Measurements from ENCODE around the gene SNX10.

DNA sequence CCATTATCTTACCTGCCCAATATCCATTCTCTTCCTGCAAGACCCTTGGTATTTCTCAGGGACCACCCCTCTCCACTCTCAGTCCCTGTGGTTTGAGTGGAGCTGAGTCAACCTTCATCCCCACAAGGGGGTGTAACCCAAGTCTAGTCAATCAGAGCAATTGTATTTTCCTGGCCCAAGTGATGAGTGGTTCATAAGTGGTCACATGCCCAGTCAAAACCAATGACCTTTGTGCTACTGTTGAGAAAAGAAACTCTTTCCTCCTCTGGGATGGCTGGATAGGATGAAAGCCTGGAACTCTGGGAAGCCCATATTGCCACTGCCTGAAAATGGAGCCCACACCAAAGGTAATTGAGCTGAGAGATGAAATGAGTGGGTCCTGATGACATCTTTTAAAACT is 93.6 kb downstream of the SNX10 start:
- TF ChIP-seq, protein P1, sequence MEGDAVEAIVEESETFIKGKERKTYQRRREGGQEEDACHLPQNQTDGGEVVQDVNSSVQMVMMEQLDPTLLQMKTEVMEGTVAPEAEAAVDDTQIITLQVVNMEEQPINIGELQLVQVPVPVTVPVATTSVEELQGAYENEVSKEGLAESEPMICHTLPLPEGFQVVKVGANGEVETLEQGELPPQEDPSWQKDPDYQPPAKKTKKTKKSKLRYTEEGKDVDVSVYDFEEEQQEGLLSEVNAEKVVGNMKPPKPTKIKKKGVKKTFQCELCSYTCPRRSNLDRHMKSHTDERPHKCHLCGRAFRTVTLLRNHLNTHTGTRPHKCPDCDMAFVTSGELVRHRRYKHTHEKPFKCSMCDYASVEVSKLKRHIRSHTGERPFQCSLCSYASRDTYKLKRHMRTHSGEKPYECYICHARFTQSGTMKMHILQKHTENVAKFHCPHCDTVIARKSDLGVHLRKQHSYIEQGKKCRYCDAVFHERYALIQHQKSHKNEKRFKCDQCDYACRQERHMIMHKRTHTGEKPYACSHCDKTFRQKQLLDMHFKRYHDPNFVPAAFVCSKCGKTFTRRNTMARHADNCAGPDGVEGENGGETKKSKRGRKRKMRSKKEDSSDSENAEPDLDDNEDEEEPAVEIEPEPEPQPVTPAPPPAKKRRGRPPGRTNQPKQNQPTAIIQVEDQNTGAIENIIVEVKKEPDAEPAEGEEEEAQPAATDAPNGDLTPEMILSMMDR (conservative IDR thresholded peaks at IDR 0.05): no peak
- no peak for TF ChIP-seq EZH2 (IDR thresholded peaks at IDR 0.05; ENCODE audit: low read depth)

All from PC-9 (cell line).